Mucosa of gallbladder (tissue), 1 donor: Measurements from ENCODE around the gene NAA50. TPM values are rescaled to one million over a fixed set of nuclear protein-coding genes. Genes with fewer than 3 reads are reported as not detected.

Experiments
- DNase-seq: peaks from one replicate; pipeline ENCODE4 v3.0.0-alpha.2; 2020; ENCODE audit warnings: low spot score
- total RNA-seq: library from RNA; stranded (reverse); gene quantifications from one replicate; pipeline ENCODE4 v1.2.1, GENCODE V29; 2021
- donor health status: DM: no; HTN: no; CAD: no.

NAA50 gene
- 78.6 TPM for total RNA-seq

DNA sequence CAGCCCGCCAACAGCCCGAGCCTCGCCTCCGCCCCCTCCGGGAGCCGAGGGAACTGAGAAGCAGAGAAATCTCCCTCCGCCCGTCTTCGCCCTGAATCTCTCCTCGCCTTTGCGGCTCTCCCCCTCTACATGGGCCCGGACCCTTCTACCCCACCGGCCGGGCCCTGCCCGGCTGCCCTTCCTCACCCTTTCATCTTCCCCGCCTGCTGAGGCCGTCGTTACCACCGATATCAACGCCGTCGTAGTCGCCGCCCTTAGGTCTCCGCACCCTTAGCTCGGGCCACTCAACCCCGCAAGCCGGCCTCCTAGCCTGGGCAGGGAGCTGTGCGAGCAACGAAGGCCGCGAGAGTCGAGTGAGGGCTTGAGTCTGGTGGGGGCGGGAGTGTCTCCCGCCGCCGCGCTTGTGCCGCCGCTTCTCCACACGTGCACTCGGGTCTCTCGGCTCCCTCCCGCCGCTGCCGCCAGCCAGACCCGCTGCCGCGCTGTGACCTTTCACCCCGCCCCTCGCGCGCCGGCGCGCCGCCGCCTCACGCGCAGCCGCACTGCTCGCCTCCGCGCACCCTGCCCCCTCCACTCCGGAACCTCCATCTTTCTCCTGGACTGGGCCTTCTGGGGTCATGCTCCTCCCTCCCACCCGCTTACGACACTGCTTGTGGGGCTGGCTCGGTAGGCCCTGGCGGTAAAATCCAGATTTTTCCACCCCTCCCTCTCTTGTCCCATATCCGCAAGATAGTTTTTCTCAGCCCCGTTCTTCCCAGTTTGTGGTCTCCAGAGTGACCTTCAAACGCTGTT is at the start of gene NAA50:
TSS of gene NAA50 (minus strand) at position 494 of the 792 bp plus-strand sequence. CDS start at position 194, 300 bp downstream.
- DNase-seq: peak; percentile 95

DNA sequence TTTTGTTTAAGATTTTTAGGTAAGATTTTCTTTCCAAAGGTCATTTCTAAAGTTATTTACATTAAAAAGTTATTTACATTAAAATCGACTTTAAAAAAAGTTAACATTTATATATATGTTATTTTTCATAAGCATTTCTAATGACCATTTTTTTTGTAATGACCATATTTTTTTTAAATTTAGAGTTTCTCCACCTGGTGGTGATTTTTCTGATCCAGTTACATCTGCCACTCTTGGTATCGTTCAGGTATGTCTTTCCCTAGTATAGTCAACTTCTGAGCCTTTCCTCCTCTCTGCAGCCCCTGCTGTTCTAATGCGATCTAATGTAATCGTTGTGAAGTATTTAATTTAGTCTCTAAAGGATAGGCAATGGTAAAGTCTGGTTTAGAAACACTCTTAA is 49.6 kb upstream of the NAA50 start:
- DNase-seq: no peak

- DNase-seq: no peak
Measured at GRCh38 chr3:113794526-113794925, 48.5 kb upstream of the NAA50 start.

- DNase-seq: no peak
Measured at GRCh38 chr3:113791381-113791780, 45.3 kb upstream of the NAA50 start.

GRCh38 chr3:113783980-113784379 is 37.9 kb upstream of the NAA50 start:
- no peak for DNase-seq

DNA sequence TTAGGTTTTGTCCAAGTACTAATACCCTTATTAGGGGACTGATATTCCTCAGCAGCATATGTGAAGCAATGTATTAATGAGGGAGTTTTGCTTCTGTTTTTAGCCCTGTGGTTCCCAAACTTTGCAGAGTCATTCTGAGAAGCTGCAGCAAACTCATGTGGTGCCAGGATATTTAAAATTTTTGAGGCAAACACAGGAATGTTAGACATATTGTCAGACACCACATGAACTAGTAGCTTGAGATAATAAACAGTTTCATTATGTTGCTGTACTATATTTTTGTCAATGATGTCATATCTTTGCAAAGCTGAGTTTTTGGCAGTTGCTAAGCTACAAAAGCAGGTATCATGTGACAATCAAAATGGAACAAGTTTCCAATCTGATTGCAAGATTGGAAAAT is 37.4 kb upstream of the NAA50 start:
- no peak for DNase-seq

DNA sequence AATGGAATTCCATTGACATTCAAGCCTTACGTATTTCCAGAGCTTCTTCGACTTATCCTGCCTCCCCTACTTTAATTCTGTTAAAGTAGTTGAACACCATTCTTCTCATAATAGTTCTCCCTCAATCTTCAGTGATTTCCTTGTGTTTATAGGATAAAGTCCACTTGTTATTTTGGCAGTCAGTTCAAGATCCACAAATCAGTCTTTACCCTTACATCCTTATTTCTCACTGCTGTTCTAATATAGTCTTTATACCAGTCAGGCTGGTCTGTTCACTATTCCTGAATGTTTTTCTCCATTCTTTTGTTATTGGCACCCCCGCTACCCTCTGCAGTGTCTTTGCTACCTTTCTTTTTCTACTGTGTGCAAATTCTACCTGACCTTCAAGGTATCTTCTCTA is 30.5 kb upstream of the NAA50 start:
- DNase-seq: no peak

GRCh38 chr3:113775516-113775915 is 29.5 kb upstream of the NAA50 start:
- DNase-seq: no peak

DNA sequence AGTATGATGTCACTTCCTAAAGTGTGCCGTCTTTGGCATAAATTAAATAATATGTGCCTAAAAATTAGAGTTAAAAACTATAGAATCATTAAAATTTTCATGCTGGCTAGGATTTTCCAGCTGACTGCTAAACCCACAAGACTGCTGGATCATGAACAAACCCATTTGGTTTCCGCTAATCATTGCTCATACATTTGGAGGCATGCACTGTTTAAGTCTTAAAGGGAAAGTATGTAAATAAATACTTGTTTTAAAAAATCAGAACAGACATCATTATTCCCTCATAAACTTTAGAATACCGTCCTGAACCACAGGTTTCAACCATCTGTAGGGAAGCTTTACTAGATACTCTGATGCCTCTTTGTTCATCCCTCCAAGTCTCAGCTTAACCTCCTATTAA is 27.3 kb upstream of the NAA50 start:
- DNase-seq: no peak

- DNase-seq: peak; percentile 20
Measured at GRCh38 chr3:113771993-113772392, 25.9 kb upstream of the NAA50 start.

DNA sequence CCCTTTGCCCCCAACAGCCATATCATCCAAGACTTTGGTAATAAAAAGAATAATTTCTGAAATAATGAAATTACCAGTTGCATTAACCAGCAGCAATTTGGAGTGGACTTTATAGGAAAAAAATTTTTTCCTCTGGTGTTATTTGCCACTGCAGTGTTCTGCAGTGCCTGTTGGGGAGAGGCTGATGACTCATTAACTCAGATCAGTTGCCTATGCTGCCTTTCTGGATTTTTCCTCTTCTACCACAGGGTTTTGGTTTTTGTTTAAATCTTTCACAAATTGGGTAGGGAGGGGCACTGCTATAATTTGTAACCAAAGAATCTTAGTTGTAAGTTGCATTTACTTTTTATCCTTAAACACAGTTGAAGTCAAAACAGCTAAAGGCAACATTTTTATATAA is 23.5 kb upstream of the NAA50 start:
- no peak for DNase-seq

DNA sequence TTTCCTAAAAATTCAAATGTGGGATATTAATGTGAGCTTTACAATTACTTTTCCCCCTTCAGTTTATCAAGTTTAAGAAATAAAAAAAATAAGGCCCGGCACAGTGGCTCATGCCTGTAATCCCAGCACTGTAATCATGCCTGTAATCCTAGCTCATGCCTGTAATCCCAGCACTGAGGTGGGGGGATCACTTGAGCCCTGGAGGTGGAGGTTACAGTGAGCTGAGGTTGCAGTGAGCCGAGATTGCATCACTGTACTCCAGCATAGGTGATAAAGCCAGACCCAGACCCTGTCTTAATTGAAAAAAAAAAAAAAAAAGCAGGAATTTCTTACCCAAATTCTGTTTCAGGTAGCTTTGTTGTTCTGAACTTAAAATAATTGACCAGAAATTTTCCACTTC is 18.6 kb upstream of the NAA50 start:
- DNase-seq: no peak

GRCh38 chr3:113758389-113759024 is 12.5 kb upstream of the NAA50 start:
- no peak for DNase-seq

- no peak for DNase-seq
Measured at GRCh38 chr3:113754494-113755159, 8.6 kb upstream of the NAA50 start.

GRCh38 chr3:113753376-113753985 is 7.4 kb upstream of the NAA50 start:
- DNase-seq: no peak

DNA sequence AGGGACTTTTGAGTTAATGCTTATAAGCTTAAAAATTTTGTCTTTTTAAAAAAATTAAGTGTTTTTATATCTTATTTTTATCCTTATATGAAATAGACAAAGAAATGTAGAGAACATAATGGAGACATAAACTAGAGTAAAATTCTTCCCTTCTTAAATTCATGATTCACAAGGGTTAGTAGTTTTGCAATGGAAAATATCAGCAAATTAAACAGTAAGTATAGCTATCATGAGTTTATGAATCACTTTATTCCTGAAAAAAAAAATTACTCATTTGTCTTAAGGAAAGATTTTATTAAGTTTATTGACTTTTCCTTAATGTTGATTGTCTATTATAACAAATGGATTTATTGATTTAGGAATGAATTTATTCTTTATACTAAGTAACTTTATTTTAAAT is 5.1 kb upstream of the NAA50 start:
- no peak for DNase-seq

DNA sequence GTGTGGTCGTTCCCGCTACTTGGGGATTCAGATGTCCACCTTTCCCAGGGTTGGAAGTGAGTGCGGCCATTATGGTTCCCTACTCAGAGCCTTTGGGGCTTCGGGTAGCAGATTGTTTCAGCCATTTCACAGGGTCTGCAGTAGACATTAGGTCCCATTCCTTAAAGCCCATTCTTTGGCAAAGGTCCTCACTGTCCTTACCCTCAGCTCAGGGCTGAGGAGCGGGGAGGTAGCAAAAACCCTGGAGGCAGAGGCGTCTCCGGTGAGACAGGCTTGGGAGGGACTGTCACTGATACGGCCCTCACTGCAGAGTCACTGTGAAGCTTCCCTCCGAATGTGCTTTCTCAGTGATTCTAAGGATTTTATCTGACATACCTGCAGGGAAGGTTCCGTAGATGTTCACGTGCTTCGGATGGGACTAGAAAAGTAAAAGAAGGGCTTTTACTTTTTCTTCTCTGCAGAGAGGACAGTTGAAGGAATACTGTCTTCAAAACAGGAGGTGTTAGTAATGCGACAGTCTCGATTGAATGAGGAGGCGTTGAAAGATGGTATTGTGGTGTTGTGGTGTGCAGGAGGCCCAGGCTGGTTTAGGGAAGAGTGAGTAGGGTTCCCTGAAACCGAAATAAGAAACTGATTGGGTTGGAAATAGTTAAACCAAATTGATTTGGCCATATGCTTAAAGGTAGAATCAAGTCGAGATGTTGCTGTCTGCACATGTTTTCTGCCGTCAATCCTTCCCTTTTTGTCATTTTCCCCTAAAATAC is 1.4 kb upstream of the NAA50 start:
- DNase-seq: no peak

- DNase-seq: peak; percentile 92
Measured at GRCh38 chr3:113746548-113747282, 666 bp upstream of the NAA50 start, which contains the start of gene ATP6V1A. Gene ATP6V1A, plus strand, starts transcription at chr3:113747035. Its CDS starts 31,719 bp downstream, at chr3:113778754.

GRCh38 chr3:113744941-113745755 is 901 bp downstream of the NAA50 start:
- DNase-seq: peak; percentile 84
